Tibial nerve (tissue), 4 donors: ENCODE data around the gene ALOX5AP.

Experiments
- CTCF ChIP-seq, 5 experiments: fragments of 200-600 bp in 3 of 5; fragments of 450-650 bp in 2 of 5; sonication (generic) in 3 of 5; IDR thresholded peaks; one replicate each; pipeline ENCODE4 v1.5.1; 2016 to 2019; ENCODE audit warnings: antibody characterized with exemption in 5 of 5, mild to moderate bottlenecking in 3 of 5, moderate library complexity in 2 of 5
- EP300 ChIP-seq, 2 donors: sonication (generic); formaldehyde crosslinking; IDR thresholded peaks; one replicate each; pipeline ENCODE4 v1.6.1; 2017; ENCODE audit warnings: antibody characterized with exemption in 2 of 2, mild to moderate bottlenecking in 1 of 2

GRCh38 chr13:30726192-30726591, 9.2 kb upstream of the ALOX5AP start:
- TF ChIP-seq CTCF (IDR thresholded peaks at IDR 0.05) (no peak), EP300 (IDR thresholded peaks at IDR 0.05) (no peak)
